HUES6 (cell line): ENCODE measurements around the gene NPEPL1.

Experiments
- H3K27ac ChIP-seq: 2 replicates; pipeline ENCODE4 v1.7.0; 2013; ENCODE audit warnings: low read depth, mild to moderate bottlenecking, low read length, inconsistent platforms
- H3K27me3 ChIP-seq: 2 replicates; pipeline ENCODE4 v1.6.1; 2013; ENCODE audit warnings: low read length; ENCODE audit not compliant: control insufficient read depth, insufficient read depth
- H3K36me3 ChIP-seq: 2 replicates; pipeline ENCODE4 v1.6.1; 2013; ENCODE audit warnings: low read length; ENCODE audit not compliant: control insufficient read depth, insufficient read depth
- H3K4me1 ChIP-seq: 2 replicates; pipeline ENCODE4 v1.6.1; 2013; ENCODE audit warnings: low read length; ENCODE audit not compliant: control insufficient read depth, insufficient read depth
- H3K4me3 ChIP-seq: 2 replicates; pipeline ENCODE4 v1.5.1; 2013; ENCODE audit warnings: low read depth, low read length
- H3K9ac ChIP-seq: one replicate; pipeline ENCODE4 v1.6.1; 2013; ENCODE audit warnings: mild to moderate bottlenecking, low read length
- H3K9me3 ChIP-seq: 2 replicates; pipeline ENCODE4 v1.6.1; 2013; ENCODE audit warnings: low read depth, low read length; ENCODE audit not compliant: control insufficient read depth, insufficient read depth

The NPEPL1 gene

DNA sequence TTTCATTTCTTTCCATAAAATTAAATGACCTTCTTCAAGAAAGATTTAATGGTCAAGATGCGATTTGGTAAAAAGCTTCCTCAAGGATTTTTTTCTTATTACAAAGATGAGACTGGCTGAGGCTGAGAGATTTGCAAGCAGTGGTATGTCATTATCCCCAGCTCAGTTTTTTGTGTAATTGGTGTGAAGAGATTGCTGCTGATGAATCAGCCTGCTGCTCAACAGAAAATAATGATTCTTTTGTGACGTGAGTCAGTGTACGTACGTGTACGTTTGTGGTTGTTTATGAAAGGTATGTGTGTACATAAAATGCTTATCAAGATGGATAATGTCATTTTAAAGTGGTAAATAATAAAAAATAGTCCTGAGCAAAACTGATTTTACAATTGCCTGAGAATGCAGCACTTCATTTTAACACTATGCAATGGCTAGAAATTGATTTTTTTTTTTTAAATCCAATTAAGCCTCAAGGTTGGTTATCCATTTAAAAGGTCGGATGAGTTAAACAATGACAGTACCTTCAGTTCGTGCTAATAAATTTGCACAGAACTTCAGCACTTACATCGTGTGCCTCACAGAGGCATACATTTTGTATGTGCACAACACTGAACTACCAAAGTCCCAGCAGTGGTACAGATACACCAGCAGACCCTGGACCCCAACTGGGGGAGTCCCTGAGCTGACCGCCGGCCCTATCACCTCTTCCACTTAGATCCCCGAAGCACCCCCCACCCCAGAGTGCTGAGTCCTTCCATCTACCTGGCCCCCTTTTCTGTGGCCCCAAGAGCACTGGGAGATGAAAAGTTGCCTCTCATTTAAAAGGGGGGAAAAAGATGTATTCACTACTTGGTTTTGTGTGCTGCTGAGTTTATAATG, 9.7 kb upstream of the NPEPL1 start:
- Histone ChIP-seq H3K9ac (no peak overlapping the region), H3K9me3 (no peaks in the 10 kb centered on the region), H3K4me3 (no peak overlapping the region), H3K27ac (no peak overlapping the region), H3K36me3 (peaks cover 22% of the 10 kb centered on the region), H3K4me1 (peaks cover 2% of the 10 kb centered on the region; the same call in 1 of the 2 replicates), H3K27me3 (no peaks in the 10 kb centered on the region)

DNA sequence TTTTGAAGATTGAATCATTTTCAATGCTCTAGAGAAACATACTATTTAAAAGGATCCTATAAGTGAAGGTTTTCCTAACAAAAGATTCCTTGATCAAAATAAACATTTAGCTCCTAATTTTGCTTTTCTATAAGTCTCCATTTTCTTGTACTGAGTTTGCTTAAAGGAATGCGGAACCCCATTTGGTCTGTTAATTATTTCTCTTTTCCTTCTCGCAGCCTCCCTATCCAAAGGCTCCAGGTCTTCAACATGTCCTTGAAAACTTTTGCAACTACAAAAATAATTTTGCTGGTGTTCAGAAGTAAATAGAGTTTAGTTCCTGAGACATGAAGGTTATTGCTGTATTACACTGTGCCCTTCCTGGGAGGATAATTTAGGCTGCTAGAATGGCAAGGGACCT, 8.3 kb upstream of the NPEPL1 start:
- Histone ChIP-seq H3K27ac (no peak overlapping the region), H3K4me1 (peaks cover 9% of the 10 kb centered on the region), H3K9ac (no peak overlapping the region), H3K36me3 (peaks cover 16% of the 10 kb centered on the region), H3K4me3 (no peak overlapping the region), H3K27me3 (no peaks in the 10 kb centered on the region), H3K9me3 (no peaks in the 10 kb centered on the region)

DNA sequence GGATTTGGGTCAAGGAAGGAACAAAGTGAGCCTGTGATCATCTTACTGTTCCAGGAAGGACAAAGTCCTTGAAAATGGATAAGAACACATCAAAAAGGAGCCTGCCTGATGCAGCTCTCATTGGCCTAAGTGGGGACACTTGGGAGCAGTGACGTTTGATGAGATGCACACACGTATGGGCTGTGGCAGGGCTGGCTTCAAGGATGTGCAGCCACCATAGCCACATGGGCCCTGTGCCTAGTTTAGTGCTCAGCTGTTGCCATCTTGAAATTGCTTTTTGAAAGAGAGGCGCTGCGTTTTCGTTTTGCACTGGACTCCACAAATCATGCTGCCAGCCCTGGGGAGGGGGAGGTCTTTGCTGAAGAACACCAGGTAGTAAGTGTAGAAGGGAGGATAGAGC, 6.6 kb upstream of the NPEPL1 start:
- Histone ChIP-seq H3K27me3 (no peaks in the 10 kb centered on the region), H3K4me1 (peaks cover 16% of the 10 kb centered on the region), H3K27ac (no peak overlapping the region), H3K4me3 (no peak overlapping the region), H3K36me3 (no peaks in the 10 kb centered on the region), H3K9ac (no peak overlapping the region), H3K9me3 (no peaks in the 10 kb centered on the region)

DNA sequence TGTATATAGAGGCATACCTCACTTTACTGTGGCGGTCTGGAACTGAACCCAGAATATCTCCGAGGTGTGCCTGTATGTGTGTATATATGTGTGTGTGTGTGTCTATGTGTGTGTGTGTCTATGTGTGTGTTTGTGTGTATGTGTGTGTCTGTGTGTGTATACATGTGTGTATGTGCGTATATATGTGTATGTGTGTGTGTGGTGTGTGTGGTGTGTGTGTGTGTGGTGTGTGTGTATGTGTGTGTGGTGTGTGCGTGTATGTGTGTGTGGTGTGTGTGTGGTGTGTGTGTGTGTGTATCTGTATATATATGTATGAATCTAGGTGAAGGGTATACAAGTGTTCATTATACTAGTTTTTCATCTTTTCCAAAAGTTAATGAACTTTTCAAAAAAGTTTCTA, 4.2 kb upstream of the NPEPL1 start:
- H3K9me3 ChIP-seq: no peaks in the 10 kb centered on the region
- peaks cover 32% of the 10 kb centered on the region for H3K4me1 ChIP-seq
- H3K27ac ChIP-seq: no peak overlapping the region
- H3K27me3 ChIP-seq: no peaks in the 10 kb centered on the region
- H3K9ac ChIP-seq: no peak overlapping the region
- no peaks in the 10 kb centered on the region for H3K36me3 ChIP-seq
- no peak overlapping the region for H3K4me3 ChIP-seq

DNA sequence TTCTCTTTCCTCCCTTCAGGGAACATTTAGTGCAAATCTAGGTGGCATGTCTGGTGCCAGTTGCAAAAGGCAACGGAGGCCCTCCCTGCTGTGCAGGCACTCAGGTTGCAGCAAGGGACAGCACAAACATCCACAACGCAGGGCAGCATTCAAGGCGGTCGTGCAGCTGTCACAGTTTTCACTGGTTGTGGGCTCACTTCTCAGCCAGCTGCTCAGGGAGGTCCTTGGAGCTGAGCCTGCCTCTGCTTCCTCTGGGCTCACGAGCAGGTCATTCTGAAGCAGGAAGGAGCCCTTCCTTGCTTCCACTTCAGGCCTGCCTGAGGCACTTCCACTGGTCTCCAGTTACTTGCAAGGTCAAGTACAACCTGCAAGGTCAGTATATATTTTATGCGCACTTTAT, 3.8 kb upstream of the NPEPL1 start:
- Histone ChIP-seq H3K27me3 (no peaks in the 10 kb centered on the region), H3K4me1 (peaks cover 36% of the 10 kb centered on the region)

DNA sequence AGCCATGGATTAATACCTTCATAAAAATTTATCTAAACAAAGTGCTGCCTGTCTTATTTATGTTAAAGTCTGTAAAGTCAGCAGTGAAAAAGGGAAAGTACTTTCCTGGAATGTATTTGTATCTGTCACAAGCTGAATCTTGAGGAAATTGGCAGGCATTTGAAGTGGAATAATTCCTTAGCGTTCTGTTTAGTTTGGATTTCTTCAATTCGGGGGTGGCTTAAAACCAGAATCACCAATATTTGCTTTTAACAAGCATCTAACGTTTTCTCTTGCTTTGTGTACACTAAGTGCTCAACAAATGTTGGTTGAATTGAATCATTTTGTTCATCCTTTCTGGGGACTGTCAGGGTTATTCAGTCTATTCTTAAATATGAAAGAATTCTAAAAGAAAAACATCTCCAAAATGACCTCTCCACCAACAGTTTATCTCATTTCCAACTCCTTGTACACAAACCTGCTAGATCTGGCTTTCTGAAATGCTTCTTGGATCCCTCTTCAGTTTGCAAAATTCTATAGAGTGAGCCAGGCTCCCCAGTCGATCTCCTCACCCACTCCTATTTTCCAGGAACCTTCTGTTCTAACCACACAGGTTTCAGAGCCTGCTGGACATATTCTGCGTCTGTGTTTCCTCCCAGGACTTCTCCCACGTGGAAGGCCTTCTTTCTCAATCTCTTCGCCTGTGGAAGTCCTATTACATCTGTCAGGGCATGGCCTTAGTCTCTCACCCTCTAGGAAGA, 2.0 kb upstream of the NPEPL1 start:
- H3K9ac ChIP-seq: no peak overlapping the region
- H3K27me3 ChIP-seq: no peaks in the 10 kb centered on the region
- no peak overlapping the region for H3K4me3 ChIP-seq
- H3K27ac ChIP-seq: no peak overlapping the region
- H3K4me1 ChIP-seq: peaks cover 42% of the 10 kb centered on the region
- H3K36me3 ChIP-seq: peaks cover 7% of the 10 kb centered on the region
- no peaks in the 10 kb centered on the region for H3K9me3 ChIP-seq

More for the DNA sequence above, 3.8 kb upstream of the NPEPL1 start:
- Histone ChIP-seq H3K36me3 (no peaks in the 10 kb centered on the region), H3K9me3 (no peaks in the 10 kb centered on the region), H3K4me3 (no peak overlapping the region), H3K27ac (no peak overlapping the region), H3K9ac (no peak overlapping the region)

DNA sequence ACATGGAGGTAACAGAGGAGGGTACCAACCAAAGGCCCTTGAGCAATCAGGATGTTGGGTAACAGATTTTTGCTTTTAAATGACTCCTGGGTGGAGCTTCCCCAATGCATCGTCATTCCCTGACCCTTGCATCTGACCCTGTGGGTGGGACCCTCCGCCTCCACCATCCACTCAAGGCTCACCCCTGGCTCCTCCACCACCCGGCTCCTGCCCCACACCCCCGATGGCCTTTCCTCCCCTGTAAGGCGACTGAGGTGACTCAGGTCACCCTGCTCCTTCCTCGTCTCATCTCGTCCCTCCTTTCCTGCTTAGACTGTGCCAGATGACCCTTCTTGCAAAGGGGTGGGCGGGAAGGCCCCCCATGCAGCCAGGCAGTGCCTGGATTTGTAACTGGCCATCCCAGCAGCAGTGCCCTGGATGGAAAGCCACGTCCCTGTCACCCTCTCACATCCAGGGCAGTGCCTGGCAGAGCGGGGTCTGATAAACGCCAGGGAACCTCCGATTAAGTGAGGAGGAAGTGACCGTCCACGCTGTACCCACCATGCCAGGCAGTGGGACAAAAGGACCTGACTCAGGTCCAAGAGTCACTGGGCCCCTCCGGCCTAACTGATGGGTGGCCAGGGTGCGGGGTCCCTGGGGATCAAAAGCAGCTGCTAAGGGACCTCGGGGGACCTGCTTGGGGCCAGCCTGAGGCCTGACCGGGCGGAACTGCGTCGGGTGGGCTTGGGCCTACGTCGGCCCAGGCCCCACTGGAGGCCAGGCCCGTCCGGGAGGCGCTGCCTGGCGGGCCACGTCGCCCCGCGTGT, 624 bp upstream of the NPEPL1 start:
- Histone ChIP-seq H3K36me3 (peaks cover 22% of the 10 kb centered on the region), H3K4me3 (no peak overlapping the region), H3K9me3 (no peaks in the 10 kb centered on the region), H3K27me3 (no peaks in the 10 kb centered on the region), H3K4me1 (peaks cover 49% of the 10 kb centered on the region), H3K27ac (peak overlapping the region; percentile 55; the same call in 1 of the 2 replicates), H3K9ac (peak overlapping the region; percentile 54)

DNA sequence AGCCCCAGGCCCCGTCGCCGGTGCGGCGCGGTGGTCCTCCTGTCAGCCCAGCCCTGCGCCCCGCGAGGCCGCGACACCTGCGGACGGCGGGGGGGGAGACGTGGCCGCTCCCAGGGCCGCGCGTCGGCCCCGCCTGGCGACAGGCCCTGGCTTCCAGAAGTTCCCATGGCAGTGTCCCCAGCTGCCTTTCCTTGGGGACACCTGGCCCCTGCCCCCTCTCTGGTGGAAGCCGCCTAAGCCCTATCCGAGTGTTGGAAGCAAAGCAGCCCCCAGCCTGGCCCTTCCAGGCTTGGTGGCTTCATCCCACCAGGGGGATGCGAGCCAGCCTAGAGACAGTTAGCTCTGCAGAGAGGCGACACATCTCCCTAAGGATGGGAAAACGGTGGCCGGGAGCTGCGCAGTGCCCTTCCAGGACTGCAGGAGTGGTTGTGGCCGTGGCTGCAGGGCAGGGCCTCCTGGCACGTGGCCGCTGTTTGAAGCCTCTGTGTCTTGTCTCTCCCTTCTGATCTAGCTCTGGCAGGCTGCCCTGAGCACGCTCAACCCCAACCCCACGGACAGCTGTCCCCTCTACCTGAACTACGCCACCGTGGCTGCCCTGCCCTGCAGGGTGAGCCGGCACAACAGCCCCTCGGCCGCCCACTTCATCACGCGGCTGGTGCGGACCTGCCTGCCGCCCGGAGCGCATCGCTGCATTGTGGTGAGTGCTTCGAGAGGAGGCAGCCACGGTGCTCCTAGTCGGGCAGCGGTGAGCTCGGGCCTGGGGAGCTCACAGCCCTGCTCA, 816 bp downstream of the NPEPL1 start:
- Histone ChIP-seq H3K27ac (peak overlapping the region; percentile 38; the same call in 1 of the 2 replicates), H3K36me3 (peaks cover 32% of the 10 kb centered on the region), H3K4me1 (peaks cover 47% of the 10 kb centered on the region), H3K27me3 (no peaks in the 10 kb centered on the region), H3K4me3 (peak overlapping the region; percentile 44), H3K9ac (peak overlapping the region; percentile 26), H3K9me3 (no peaks in the 10 kb centered on the region)

DNA sequence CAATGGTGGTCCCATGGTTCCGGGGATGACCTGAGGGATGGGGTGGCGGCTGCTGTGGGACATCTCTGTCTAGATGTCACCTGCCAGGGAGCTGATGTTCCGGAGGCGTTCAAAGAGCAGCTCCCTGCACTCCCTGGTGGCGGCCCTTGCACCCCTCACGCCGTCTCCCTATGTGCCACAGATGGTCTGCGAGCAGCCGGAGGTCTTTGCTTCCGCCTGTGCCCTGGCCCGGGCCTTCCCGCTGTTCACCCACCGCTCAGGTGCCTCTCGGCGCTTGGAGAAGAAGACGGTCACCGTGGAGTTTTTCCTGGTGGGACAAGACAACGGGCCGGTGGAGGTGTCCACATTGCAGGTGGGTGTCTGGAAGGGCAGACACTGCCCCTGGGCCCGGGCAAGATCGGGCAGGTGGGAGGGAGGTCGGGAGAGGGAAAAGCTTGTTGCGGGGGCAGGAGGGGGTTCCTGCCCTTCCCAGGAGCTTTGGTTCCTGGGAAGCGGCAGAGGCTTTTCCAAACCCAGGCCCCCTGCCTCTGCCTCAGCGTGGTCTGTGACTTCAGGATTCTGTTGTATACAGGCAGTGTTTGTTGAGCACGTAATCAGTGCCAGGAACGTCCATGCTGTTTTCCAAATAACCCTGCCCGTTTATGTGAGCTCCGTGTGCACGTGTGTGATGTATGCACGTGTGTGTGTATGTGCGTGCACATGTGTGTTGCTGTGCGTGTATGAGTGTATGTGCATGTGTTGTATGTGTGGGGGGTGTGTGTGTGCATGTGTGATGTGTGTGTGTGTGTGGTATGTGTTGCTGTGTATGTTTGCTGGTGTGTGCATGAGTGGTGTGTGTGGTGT, 1.9 kb downstream of the NPEPL1 start:
- H3K4me3 ChIP-seq: no peak overlapping the region
- no peaks in the 10 kb centered on the region for H3K9me3 ChIP-seq
- H3K27me3 ChIP-seq: no peaks in the 10 kb centered on the region
- peaks cover 41% of the 10 kb centered on the region for H3K4me1 ChIP-seq
- no peak overlapping the region for H3K27ac ChIP-seq
- H3K36me3 ChIP-seq: peaks cover 40% of the 10 kb centered on the region
- H3K9ac ChIP-seq: no peak overlapping the region
